Fibroblast of skin of right quadriceps (primary cell): ENCODE measurements around the gene ZCCHC14.

Experiments
- DNase-seq: peaks from one replicate; pipeline ENCODE4 v3.0.0-alpha.2; 2013

The ZCCHC14 gene

DNA sequence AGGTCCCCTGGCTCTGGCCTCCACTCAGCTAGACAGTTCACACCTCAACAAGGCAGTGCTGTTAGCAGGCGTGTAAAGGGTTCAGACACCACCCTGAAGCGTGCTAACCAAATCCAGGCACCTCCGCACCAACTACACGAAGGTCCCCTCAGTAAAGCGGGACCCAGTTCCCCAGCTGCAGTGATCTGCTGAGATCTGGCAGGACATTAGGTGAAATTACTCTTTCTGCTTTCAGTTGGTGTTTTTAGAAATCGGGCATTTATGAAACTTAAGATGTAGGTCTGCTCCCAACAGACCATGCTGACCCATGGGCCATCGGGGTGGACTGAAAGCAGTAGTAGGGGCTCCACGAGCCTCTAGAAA is 136.4 kb downstream of the ZCCHC14 start:
- no peak for DNase-seq
